Stromal cell of bone marrow (primary cell): ENCODE data around the gene SPACA4.
A peak's percentile ranks its signal among the peaks of the same experiment; 100 is the strongest.
"Not testable (repeated sequence)": the region's sequence is repeated elsewhere in the genome, so short reads cannot be mapped to it uniquely, and the experiment has no call there.

ENCODE experiments used
- DNase-seq: peaks from one replicate; pipeline ENCODE4 v3.0.0-alpha.2; 2012; ENCODE audit warnings: low read depth

SPACA4 gene

GRCh38 chr19:48618916-48619691, 12.6 kb downstream of the SPACA4 start, which contains the start of the genes RPL18 and SPHK2:
TSS of gene RPL18 (minus strand) at chr19:48619178. CDS start at chr19:48619143, 35 bp downstream.
TSS of gene SPHK2 (plus strand) at chr19:48619506. CDS start at chr19:48620515, 1,009 bp downstream.
- DNase-seq: peak; percentile 99

GRCh38 chr19:48619692-48620585, 13.4 kb downstream of the SPACA4 start:
- no peak for DNase-seq

- DNase-seq: no peak
Measured at GRCh38 chr19:48623556-48624066, 17.1 kb downstream of the SPACA4 start.

GRCh38 chr19:48624067-48624594, 17.6 kb downstream of the SPACA4 start:
- DNase-seq: peak; percentile 94

GRCh38 chr19:48624791-48625723, 18.5 kb downstream of the SPACA4 start:
- DNase-seq: no peak

GRCh38 chr19:48625891-48626327, 19.4 kb downstream of the SPACA4 start:
- DNase-seq: no peak

- no peak for DNase-seq
Measured at GRCh38 chr19:48627201-48627864, 20.8 kb downstream of the SPACA4 start.

GRCh38 chr19:48627865-48628314, 21.3 kb downstream of the SPACA4 start:
- DNase-seq: no peak

GRCh38 chr19:48628486-48629296, 22.1 kb downstream of the SPACA4 start:
- DNase-seq: no peak

GRCh38 chr19:48629297-48629598, 22.7 kb downstream of the SPACA4 start:
- DNase-seq: no peak

GRCh38 chr19:48629599-48630295, 23.2 kb downstream of the SPACA4 start:
- no peak for DNase-seq

GRCh38 chr19:48630296-48631063, 23.9 kb downstream of the SPACA4 start:
- DNase-seq: no peak

- DNase-seq: no peak
Measured at GRCh38 chr19:48631225-48631624, 24.7 kb downstream of the SPACA4 start.

- DNase-seq: not testable (repeated sequence)
Measured at GRCh38 chr19:48632286-48632685, 25.7 kb downstream of the SPACA4 start.

GRCh38 chr19:48632692-48633147, 26.2 kb downstream of the SPACA4 start:
- DNase-seq: no peak

GRCh38 chr19:48633148-48634035, 26.9 kb downstream of the SPACA4 start:
- no peak for DNase-seq

- no peak for DNase-seq
Measured at GRCh38 chr19:48634036-48634342, 27.4 kb downstream of the SPACA4 start.
